Airway epithelial cell (primary cell): ENCODE results near the gene RDH8. TPM values are rescaled to one million over a fixed set of nuclear protein-coding genes. Genes with fewer than 3 reads are reported as not detected.

ENCODE experiments used
- total RNA-seq: library from RNA; depleted of rRNA; stranded (reverse); fragments of >200 nt; gene quantifications from 2 replicates; pipeline ENCODE4 v1.2.3, GENCODE V29; 2015

The RDH8 gene, protein sequence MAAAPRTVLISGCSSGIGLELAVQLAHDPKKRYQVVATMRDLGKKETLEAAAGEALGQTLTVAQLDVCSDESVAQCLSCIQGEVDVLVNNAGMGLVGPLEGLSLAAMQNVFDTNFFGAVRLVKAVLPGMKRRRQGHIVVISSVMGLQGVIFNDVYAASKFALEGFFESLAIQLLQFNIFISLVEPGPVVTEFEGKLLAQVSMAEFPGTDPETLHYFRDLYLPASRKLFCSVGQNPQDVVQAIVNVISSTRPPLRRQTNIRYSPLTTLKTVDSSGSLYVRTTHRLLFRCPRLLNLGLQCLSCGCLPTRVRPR
- total RNA-seq = not detected in 2 replicates

GRCh38 chr19:10013316-10013715 lies at the start of gene RDH8:
Gene RDH8, plus strand, starts transcription at chr19:10013483. Its CDS starts 15 bp downstream, at chr19:10013498.

DNA sequence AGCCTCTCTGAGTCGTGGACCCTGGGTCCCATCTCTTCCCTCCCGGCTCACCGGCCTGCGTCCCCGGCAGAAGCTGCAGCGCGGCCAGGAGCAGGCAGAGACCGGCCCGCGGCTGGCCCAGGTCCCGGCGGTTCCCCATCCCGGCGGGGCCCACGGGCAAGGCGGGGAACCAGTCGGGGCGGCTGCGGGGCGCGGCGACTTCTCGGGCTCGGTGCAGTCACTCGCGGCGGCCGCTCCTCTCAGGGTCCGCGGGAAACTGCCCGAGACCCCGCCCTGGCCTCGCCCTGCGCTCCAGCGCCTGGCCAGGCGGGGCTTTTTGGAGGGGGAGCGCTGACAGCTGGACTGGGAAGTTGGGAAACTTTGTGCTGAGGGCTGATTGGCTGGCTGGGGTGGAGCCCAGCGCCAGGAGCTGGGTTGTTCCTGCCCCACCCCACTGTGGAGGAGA lies 3.0 kb upstream of the RDH8 start, which contains the start of gene COL5A3:
TSS of gene COL5A3 (minus strand) at position 258 of the 445 bp plus-strand sequence. CDS start at position 139, 119 bp downstream.

Other genes starting within 250 kb of the RDH8 start
- gene ZNF846, start 244.7 kb upstream of the RDH8 start, total RNA-seq = 4.7 and 6.9 TPM in 2 replicates
- 21.2 and 25.3 TPM in 2 replicates for gene FBXL12, start 194.4 kb upstream of the RDH8 start, total RNA-seq
- gene UBL5, start 185.6 kb upstream of the RDH8 start, total RNA-seq = 721 and 932 TPM in 2 replicates
- 112 and 144 TPM in 2 replicates for gene PIN1, start 178.2 kb upstream of the RDH8 start, total RNA-seq
- gene OLFM2, start 77.0 kb upstream of the RDH8 start, total RNA-seq = 4.3 and 4.5 TPM in 2 replicates
- 1.8 and 3.7 TPM in 2 replicates for gene COL5A3, start 3.0 kb upstream of the RDH8 start, total RNA-seq
- gene SHFL, start 72.8 kb downstream of the RDH8 start, total RNA-seq = 6.9 and 9.8 TPM in 2 replicates
- 0.14 TPM in 1 of 2 replicates, not detected in the other for gene ANGPTL6, start 89.2 kb downstream of the RDH8 start, total RNA-seq
- gene PPAN, start 92.9 kb downstream of the RDH8 start, total RNA-seq = 41.8 and 53.1 TPM in 2 replicates
- 3.5 and 3.7 TPM in 2 replicates for gene P2RY11, start 98.2 kb downstream of the RDH8 start, total RNA-seq
- gene EIF3G, start 106.4 kb downstream of the RDH8 start, total RNA-seq = 231 and 254 TPM in 2 replicates
- gene DNMT1, start 181.5 kb downstream of the RDH8 start, total RNA-seq = 76.6 and 103 TPM in 2 replicates
- 2.4 and 4.9 TPM in 2 replicates for gene S1PR2, start 217.8 kb downstream of the RDH8 start, total RNA-seq
- 130 and 141 TPM in 2 replicates for gene MRPL4, start 238.7 kb downstream of the RDH8 start, total RNA-seq